ENCODE data around the gene RBM23.
"Not testable (repeated sequence)": the region's sequence is repeated elsewhere in the genome, so short reads cannot be mapped to it uniquely, and the experiment has no call there.

RBM23 gene

DNA sequence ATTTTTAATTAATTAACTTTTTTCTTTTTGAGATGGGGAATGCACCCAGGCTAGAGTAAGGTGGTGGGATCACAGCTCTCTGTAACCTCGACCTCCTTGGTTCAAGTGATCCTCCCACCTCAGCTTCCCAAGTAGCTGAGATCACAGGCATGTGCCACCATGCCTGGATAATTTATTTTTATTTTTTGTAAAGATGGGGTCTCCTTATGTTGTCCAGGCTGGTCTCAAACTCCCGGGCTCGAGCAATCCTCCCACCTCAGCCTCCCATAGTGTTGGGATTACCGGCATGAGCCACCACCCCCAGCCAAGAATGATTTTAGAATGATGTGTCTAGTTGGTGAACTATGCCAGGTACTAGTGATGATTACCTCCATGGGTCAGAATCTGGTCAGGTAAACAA lies 54.0 kb downstream of the RBM23 start:
- no peak for DNase-seq (ENCODE audit: low spot score)

- no peak for DNase-seq (ENCODE audit: low spot score)
Measured at GRCh38 chr14:22861651-22862050, 57.3 kb downstream of the RBM23 start.

GRCh38 chr14:22860377-22860776 lies 58.6 kb downstream of the RBM23 start:
- DNase-seq (ENCODE audit: low spot score): not testable (repeated sequence)

DNA sequence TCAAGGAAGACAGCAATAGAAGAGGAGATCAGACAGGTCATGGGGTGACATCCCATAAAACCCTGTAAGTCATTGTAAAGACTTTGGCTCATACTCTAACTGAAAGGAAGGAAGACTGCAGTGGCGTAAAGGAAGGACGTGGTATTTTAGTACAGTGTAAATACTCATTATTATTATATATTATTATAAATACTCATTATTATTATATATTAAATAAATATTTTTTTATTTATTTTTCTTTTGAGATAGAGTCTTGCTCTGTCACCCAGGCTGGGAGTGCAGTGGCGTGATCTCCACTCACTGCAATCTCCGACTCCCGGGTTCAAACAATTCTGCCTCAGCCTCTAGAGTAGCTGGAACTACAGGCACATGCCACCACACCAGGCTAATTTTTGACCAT lies 62.5 kb downstream of the RBM23 start:
- DNase-seq (ENCODE audit: low spot score): no peak

GRCh38 chr14:22854963-22855724 lies 63.8 kb downstream of the RBM23 start:
- no peak for DNase-seq (ENCODE audit: low spot score)

GRCh38 chr14:22854296-22854695 lies 64.7 kb downstream of the RBM23 start:
- not testable (repeated sequence) for DNase-seq (ENCODE audit: low spot score)

DNA sequence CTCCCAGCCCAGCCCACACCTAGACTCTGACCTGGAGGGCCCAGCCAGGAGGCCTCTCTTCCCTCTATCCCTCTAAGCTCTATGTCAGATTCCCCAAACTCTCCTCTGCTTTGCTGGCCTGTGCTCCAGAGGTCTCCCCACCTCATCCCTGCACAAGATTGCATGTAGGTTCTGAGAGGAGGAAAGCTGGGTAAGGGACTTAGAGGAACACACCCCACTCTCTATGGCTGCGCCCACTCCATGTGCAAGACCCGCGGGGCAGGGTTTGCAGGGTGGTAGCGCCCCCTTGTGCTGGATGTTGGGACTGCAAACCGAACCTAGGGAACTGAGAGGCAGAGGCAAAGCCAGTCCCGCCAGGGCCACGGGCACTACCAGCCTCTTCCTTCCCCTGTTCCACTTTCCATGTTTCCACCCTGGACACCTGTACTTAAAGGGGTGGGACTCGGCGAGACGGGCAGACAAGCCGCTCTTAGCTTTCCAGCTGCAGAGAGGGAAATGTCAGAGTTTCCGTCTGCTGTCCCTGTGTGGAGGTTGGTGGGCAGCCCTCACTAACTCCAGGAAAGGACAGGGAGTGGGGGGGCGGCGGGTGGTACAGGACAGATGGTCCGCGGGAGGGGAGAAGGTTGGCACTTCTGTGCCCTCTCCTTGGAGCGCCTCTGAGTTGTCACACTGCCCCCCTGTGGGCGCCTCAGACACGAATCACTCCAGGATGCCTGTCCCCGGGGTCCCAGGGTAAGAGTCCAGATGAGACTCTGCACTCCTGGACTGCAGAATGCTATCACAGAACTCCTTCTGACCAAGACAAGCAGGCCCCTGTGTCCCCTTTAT lies 65.8 kb downstream of the RBM23 start:
- DNase-seq (ENCODE audit: low spot score): peak; percentile 88

DNA sequence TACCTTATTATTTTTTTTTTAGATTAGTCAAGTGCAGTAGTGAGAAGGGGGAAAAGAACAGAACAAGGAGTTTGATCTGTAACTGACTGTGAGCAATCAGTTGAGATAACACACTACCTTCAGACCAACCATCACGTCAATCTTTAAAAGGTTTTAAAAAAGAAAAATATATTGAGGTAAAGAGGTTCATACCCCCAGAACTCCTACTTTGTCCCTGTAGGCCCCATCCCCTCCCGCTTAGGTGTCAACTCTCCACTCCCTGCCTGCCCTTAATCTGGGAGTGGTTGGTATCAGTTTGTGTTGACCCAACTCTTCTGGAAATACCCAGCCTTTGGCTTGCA lies 66.4 kb downstream of the RBM23 start:
- no peak for DNase-seq (ENCODE audit: low spot score)

GRCh38 chr14:22852178-22852577 lies 66.8 kb downstream of the RBM23 start:
- DNase-seq (ENCODE audit: low spot score): not testable (repeated sequence)

DNA sequence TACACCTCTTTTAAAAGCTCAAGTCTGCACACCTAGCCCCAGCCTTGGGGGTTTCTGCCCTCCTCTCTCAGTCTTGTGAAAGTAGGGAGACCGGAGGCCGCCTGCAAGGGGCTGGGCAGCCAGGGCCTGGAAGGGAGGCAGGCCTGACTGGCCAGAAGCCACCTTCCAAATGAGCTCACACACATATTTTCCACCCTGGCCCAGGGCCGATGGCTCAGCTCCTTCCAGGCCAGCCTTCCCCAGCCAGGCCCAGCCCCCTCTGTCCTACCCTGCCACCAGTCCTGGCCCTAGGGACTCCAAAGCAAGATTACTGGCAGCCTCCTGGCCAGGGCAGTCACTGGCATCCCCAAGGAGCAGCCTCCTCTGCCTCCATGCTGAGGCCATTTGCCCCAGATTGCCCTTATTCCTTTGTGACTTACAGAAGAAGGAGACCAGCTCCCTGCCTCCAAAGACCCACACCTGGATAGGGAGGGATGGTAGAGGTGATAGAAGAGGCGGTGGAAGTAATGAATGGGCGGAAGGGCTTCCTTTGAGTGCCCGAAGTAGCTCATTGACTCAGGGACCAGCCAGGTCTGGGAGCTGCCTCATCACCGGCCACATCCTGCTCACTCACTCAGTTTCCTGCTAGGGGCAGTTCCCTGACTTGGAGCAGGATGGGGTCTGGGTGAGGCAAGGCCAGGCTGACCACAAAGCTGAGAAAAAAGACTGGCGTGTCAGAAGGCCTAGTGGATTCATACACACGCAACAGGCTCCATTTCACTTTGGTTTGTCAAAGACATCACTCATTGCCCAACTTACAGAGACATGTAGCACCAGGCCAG lies 67.8 kb downstream of the RBM23 start:
- peak; percentile 82 for DNase-seq (ENCODE audit: low spot score)

DNA sequence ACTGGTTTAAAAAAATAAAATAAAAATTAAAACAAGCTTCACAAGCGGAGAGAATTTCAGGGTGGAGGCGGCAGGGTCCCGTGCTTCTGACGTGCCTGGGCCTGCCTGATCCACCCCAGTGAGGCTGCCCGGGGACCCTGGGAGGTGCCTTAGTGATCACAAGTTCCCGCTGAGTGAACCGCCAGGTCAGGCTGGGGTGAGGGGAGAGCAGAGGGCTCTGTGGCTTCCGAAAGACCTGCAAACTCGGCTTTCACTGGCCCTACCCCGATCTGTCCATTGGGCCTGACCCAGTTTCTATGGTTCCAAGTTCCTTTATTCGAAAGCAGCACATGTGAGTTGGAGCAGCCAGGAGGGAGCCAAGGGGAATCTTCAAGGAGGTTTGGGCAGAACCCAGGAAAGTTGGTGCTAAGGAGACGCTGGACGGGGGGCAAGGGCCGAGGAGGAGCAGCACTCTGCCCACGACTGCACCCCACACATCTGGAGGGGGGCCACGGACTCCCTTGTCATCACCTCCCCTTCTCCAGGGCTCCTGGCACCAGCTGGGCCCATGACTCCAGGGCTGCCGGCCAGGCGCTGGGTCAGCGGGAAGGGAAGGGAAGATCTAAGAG lies 69.6 kb downstream of the RBM23 start:
- DNase-seq (ENCODE audit: low spot score): peak; percentile 39

DNA sequence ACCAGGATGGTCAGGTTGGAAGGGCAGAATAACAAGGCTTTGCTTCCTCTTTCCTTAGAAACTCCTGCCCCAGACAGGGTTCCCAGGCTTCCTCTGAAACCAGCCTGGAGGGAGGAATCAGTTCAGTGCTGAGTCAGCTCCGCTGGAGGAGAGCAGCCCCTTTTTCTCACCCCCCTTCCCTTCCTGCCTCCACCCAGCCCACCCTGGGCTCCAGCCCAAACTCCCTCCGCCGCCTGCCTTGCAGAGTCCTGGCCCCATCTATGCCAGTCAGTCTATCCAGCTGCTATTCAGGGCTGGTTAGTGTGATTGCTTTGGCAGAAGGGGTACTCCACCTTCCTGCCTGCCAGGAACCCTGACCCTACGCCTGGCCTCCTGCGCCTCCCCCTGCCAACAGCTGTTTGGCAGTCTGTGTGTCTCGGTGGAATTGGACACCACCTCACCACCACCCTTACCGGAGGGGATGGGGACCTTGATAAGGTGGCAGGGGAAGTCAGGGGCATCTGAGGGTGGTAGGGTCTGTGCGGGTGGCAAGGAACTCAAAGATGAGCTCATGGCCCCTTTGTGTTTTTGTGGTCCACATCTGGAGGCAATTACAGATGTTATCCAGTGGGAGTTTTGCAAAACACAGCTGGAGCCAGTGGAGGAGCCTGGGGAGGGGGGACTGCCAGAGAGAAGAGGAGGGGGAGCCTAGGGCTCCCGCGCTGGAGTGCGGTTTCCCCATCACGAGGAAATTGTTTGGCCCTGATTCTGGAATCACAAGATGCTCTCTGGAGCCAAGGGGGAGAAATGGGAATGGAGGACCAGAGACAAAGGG lies 70.4 kb downstream of the RBM23 start:
- DNase-seq (ENCODE audit: low spot score): peak; percentile 28

DNA sequence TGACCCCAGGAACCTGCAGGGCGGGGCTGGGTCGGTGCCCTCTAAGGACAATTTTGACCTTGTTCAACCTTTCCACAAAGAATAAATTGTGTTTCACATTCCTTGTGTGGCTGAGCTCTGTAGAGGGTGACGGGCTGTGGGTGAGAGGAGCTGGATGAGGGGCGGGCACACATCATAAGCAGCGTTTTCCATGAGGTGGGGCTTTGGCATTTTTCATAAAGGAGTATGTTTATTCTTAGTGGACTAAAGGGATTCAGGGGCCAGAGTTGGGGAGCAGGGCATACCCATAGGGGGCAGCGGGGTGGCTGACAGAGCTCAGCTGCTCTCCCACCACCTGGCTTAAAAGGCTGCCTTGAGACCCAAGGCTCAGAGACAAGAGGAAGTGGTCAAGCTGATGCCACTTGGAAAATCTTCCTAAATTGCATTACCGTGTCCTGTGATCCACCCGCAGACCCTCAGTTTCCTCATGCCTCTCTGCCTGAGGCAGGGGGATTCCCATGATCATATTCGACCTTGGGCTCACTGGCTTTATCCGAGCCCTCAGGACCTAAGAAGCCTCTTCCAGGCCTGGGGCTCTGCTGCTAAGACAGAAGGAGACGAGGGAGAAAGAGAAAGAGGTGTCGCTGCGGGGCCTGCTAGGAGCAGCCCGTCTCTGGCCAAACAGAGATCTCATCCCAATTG lies 71.1 kb downstream of the RBM23 start:
- no peak for DNase-seq (ENCODE audit: low spot score)

DNA sequence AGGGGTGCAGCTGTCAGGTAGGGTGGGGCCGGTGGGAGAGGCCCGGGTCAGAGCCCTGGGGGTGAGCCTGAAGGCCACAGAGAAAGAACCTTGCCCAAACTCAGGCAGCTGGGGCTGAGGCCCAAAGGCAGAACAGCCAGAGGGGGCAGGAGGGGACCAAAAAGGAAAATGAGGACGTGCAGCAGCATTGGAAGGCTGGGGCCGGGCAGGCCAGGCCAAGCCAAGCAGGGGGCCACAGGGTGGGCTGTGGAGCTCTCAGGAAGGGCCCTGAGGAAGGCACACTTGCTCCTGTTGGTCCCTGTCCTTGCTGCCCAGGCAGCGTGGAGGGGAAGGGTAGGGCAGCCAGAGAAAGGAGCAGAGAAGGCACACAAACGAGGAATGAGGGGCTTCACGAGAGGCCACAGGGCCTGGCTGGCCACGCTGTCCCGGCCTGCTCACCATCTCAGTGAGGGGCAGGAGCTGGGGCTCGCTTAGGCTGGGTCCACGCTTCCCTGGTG lies 72.1 kb downstream of the RBM23 start:
- no peak for DNase-seq (ENCODE audit: low spot score)

DNA sequence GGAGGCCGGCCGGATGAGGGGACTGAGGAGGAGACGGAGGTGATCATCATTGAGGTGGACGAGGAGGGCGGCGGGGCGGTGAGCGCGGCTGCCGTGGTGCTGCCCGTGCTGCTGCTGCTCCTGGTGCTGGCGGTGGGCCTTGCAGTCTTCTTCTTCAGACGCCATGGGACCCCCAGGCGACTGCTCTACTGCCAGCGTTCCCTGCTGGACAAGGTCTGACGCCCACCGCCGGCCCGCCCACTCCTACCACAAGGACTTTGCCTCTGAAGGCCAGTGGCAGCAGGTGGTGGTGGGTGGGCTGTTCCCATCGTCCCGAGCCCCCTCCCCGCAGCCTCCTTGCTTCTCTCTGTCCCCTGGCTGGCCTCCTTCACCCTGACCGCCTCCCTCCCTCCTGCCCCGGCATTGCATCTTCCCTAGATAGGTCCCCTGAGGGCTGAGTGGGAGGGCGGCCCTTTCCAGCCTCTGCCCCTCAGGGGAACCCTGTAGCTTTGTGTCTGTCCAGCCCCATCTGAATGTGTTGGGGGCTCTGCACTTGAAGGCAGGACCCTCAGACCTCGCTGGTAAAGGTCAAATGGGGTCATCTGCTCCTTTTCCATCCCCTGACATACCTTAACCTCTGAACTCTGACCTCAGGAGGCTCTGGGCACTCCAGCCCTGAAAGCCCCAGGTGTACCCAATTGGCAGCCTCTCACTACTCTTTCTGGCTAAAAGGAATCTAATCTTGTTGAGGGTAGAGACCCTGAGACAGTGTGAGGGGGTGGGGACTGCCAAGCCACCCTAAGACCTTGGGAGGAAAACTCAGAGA lies 72.9 kb downstream of the RBM23 start:
- DNase-seq (ENCODE audit: low spot score): no peak

DNA sequence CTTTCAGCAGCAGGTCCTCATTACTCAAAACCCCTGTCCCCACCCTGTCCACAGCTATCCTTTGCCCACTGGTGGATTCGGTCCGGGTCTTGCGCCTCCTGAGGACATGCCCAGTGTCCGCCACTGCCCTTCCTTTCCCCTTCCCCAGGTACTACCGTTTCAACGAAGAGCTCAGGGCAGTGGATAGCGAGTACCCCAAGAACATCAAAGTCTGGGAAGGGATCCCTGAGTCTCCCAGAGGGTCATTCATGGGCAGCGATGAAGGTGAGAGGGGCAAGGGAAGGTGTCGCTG lies 73.9 kb downstream of the RBM23 start:
- no peak for DNase-seq (ENCODE audit: low spot score)

DNA sequence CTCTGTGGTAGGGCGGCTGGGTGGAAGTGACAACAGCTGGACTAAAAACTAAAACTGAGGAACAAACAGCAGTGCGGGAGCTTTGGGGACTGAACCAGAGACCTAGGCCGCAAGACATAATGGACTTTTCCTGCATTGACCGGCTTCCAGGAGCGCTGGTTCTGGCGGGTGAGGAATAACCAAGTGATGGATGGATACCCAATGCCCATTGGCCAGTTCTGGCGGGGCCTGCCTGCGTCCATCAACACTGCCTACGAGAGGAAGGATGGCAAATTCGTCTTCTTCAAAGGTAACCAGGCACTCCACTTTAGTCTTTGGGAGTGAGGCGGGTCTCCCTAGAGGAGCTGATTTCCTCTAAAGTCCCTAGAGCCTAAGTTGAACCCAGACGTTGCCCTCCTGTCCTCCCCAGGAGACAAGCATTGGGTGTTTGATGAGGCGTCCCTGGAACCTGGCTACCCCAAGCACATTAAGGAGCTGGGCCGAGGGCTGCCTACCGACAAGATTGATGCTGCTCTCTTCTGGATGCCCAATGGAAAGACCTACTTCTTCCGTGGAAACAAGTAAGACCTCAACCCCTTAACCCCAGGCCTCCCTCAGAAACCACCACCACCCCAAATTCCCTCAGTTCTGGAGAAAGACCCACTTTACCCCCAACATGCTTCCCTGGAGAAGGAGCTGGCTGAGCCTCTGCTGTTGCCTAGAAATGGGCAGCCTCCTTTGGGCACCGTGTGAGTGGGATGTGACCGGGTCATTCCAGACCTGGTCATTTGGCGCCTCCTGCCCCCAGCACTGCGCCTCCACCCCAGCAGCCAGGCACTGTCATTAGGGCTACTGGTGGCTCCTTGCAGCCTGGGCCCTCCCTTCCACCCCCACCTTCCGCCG lies 74.5 kb downstream of the RBM23 start:
- DNase-seq (ENCODE audit: low spot score): no peak
